Stomach (tissue), 19 donors: Measurements from ENCODE around the gene SCN11A. TPM values are rescaled to one million over a fixed set of nuclear protein-coding genes. Genes with fewer than 3 reads are reported as not detected.

ENCODE experiments used
- DNase-seq, 2 donors: peaks; one replicate each; pipeline versions ENCODE4 v3.0.0 to v3.0.0-alpha.2; 2013 to 2019
- H3K27ac ChIP-seq, 5 donors: fragments of 200-600 bp in 4 of 5; sonication (generic) in 4 of 5; one replicate each; pipeline ENCODE4 v1.5.1; 2013 to 2019; ENCODE audit warnings: mild to moderate bottlenecking in 1 of 5, moderate library complexity in 1 of 5
- H3K27me3 ChIP-seq, 3 donors: fragments of 200-600 bp; sonication (generic); one replicate each; pipeline ENCODE4 v1.5.1; 2017 to 2019; ENCODE audit warnings: mixed run types in 1 of 3
- H3K36me3 ChIP-seq, 4 donors: fragments of 200-600 bp; sonication (generic); 1 replicate in 3 of 4; 2 replicates in 1 of 4; pipeline ENCODE4 v1.5.1; 2016 to 2019
- H3K4me1 ChIP-seq, 4 donors: fragments of 200-600 bp; sonication (generic); one replicate each; pipeline ENCODE4 v1.5.1; 2016 to 2019
- H3K4me3 ChIP-seq, 4 donors: fragments of 200-600 bp; sonication (generic) in 3 of 4; one replicate each; pipeline ENCODE4 v1.5.1; 2016 to 2019; ENCODE audit warnings: mild to moderate bottlenecking in 1 of 4
- H3K9me3 ChIP-seq, 4 donors: fragments of 200-600 bp; sonication (generic); one replicate each; pipeline ENCODE4 v1.5.1; 2016 to 2019
- CTCF ChIP-seq, 7 experiments: fragments of 450-650 bp in 4 of 7; fragments of 200-600 bp in 3 of 7; sonication (generic) in 3 of 7; IDR thresholded peaks; one replicate each; pipeline ENCODE4 v1.5.1; 2016 to 2019; ENCODE audit warnings: antibody characterized with exemption in 7 of 7, control low read depth in 2 of 7, mild to moderate bottlenecking in 1 of 7
- EP300 ChIP-seq: sonication (generic); formaldehyde crosslinking; IDR thresholded peaks from one replicate; pipeline ENCODE4 v1.6.1; 2017; ENCODE audit warnings: antibody characterized with exemption
- POLR2A ChIP-seq, 4 donors: fragments of 450-650 bp; IDR thresholded peaks; one replicate each; pipeline ENCODE4 v1.6.1; 2016; ENCODE audit warnings: antibody characterized with exemption in 4 of 4, control low read depth in 2 of 4, mild to moderate bottlenecking in 1 of 4, moderate library complexity in 1 of 4
- POLR2AphosphoS5 ChIP-seq, 3 donors: sonication (generic); formaldehyde crosslinking; IDR thresholded peaks; one replicate each; pipeline ENCODE4 v1.6.1; 2016; ENCODE audit warnings: antibody characterized with exemption in 3 of 3
- WGBS, 5 donors: extraction: QIAGEN DNeasy Blood & Tissue Kit in 3 of 5; methylation state at CpG; one replicate each; pipeline versions ENCODE4 v1.1.5 to v1.1.7; 2013 to 2018; 5-methylcytosine and 5-hydroxymethylcytosine counted together
- intact Hi-C: fragments of 100-400 bp; cut with DNase I; formaldehyde crosslinking; loops from one replicate; pipeline ENCODE4 v1.15.1; 2023; ENCODE audit warnings: low total_unique reads
- long read RNA-seq, 10 donors: transcript quantifications; one replicate each; lab custom pipeline, GENCODE V29; 2026
- polyA plus RNA-seq, 3 donors: library from polyadenylated mRNA; stranded (reverse); fragments of 200-250 nt; gene quantifications; one replicate each; pipeline ENCODE4 v1.2.3, GENCODE V29; 2013
- total RNA-seq, 5 donors: library from RNA; depleted of rRNA; stranded (reverse); fragments of >200 nt; gene quantifications; one replicate each; pipeline versions ENCODE4 v1.1.0 to v1.2.3, GENCODE V29; 2014 to 2016
- donor health status: healthy with polysubstance abuse.
- donor health status: Bipolar disorder and iron deficiency.
- donor health status: healthy.

Gene SCN11A
- total RNA-seq (1 to 10 TPM in 1 of 5 donors, under 1 TPM in 1, not detected in 3; 0.14 to 1.1 TPM), polyA plus RNA-seq (under 1 TPM in 1 of 3 donors, not detected in 2; 0.15 TPM)
- long read RNA-seq, donor 1 = 0 reads
- long read RNA-seq, donor 2 = 0 reads
- long read RNA-seq, donor 3 = 0 reads
- long read RNA-seq, donor 4 = 0 reads
- long read RNA-seq, donor 5 = 0 reads
- long read RNA-seq, donor 6 = 0 reads
- long read RNA-seq, donor 7 = 0 reads
- long read RNA-seq, donor 8 = 0 reads
- long read RNA-seq, donor 9 = 0 reads
- long read RNA-seq, donor 10 = 0 reads

- H3K4me3 ChIP-seq = peak within 1 kb of the TSS; percentile 91 to 100 (median 98)
- 0 to 1% (median 0%) methylated on average over 30 to 68 of the region's 68 CpGs for WGBS, 5 donors
- no peaks in the 10 kb centered on the region for H3K9me3 ChIP-seq
- no peaks in the 10 kb centered on the region for H3K36me3 ChIP-seq
- no peak for TF ChIP-seq CTCF (IDR thresholded peaks at IDR 0.05)
- TF ChIP-seq POLR2AphosphoS5 (IDR thresholded peaks at IDR 0.05) = peak; percentile 93 to 99 (median 96)
- TF ChIP-seq EP300 = peak; percentile 31
- peak in 1 of 4 donors; percentile 58 for TF ChIP-seq POLR2A (IDR thresholded peaks at IDR 0.05)
- H3K4me1 ChIP-seq = peaks cover 10 to 46% (median 32%) of the 10 kb centered on the region in 4 donors
- H3K27ac ChIP-seq = peak within 1 kb of the TSS; percentile 79 to 93 (median 90)
- peak; percentile 96 to 99 for DNase-seq
- intact Hi-C loops = no loop called here
- H3K27me3 ChIP-seq = no peaks in the 10 kb centered on the region
These were observed at the start of gene SCN11A, which contains the start of gene WDR48 for GRCh38 chr3:39051649-39052561. Gene SCN11A (minus strand): TSS chr3:39051944. CDS start chr3:38950362, 101,582 bp downstream. Gene WDR48 (plus strand): TSS chr3:39052016. CDS start chr3:39052026, 10 bp downstream.

GRCh38 chr3:39101022-39101689, 49.4 kb upstream of the SCN11A start:
- Histone ChIP-seq H3K4me3 (no peak overlapping the region), H3K4me1 (peaks cover 28 to 65% (median 42%) of the 10 kb centered on the region in 4 donors), H3K27me3 (no peaks in the 10 kb centered on the region), H3K27ac (no peak overlapping the region), H3K9me3 (no peaks in the 10 kb centered on the region), H3K36me3 (peaks cover 36 to 69% (median 53%) of the 10 kb centered on the region in 4 donors)
- TF ChIP-seq CTCF (IDR thresholded peaks at IDR 0.05) = peak in 4 of 7 experiments; percentile 29 to 64 (median 44)
- TF ChIP-seq POLR2AphosphoS5 (IDR thresholded peaks at IDR 0.05) = no peak
- no peak for TF ChIP-seq EP300
- 81 to 86% (median 85%) methylated on average over 5 of the region's 5 CpGs for WGBS, 5 donors
- peak; percentile 47 to 62 for DNase-seq
- intact Hi-C loops = no loop called here

- no peaks in the 10 kb centered on the region for H3K9me3 ChIP-seq
- WGBS, 5 donors = 88 to 91% (median 90%) methylated on average over 7 to 9 of the region's 9 CpGs
- TF ChIP-seq POLR2A (IDR thresholded peaks at IDR 0.05) (no peak), POLR2AphosphoS5 (IDR thresholded peaks at IDR 0.05) (no peak), EP300 (no peak), CTCF (IDR thresholded peaks at IDR 0.05) (no peak)
- H3K27me3 ChIP-seq = no peaks in the 10 kb centered on the region
- intact Hi-C loops = no loop called here
- H3K4me1 ChIP-seq = peaks cover 21 to 65% (median 35%) of the 10 kb centered on the region in 4 donors
- H3K4me3 ChIP-seq = no peak overlapping the region
- DNase-seq = no peak
- no peak overlapping the region for H3K27ac ChIP-seq
- peaks cover 41 to 76% (median 60%) of the 10 kb centered on the region in 4 donors for H3K36me3 ChIP-seq
These were observed 48.7 kb upstream of the SCN11A start for GRCh38 chr3:39100500-39100886.
